Measurements from ENCODE around the gene PRLR. TPM values are rescaled to one million over a fixed set of nuclear protein-coding genes. Genes with fewer than 3 reads are reported as not detected.

The PRLR gene
- total and polyA plus RNA-seq, 11 donors, result 0.08 to 2.2 (median 0.57) TPM

DNA sequence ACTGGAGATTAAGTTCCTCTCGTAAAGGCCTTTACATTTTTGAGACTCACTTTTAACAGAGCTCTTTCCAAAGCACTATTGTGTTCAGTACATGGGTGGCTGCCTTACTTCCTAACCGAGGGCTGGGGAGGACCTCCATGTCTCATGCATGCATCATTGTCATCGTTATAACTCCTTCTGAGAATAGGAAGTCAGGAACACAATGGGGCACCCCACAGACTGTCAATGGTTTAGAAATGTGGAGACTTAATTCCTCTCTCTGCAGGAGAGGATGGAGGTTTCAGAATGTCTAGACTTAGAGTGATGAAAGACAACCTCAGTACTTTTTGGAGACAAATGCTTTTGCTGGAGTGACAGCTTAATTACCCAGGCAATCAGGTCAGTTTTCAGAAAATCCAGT, 83.9 kb downstream of the PRLR start:
- 63 to 66% (median 64%) methylated on average over 3 of the region's 3 CpGs for WGBS, 4 donors
- DNase-seq (no peak), ATAC-seq (no peak)
- intact Hi-C loops (cut with DNase I), result no loop called here
- TF ChIP-seq, protein P1, sequence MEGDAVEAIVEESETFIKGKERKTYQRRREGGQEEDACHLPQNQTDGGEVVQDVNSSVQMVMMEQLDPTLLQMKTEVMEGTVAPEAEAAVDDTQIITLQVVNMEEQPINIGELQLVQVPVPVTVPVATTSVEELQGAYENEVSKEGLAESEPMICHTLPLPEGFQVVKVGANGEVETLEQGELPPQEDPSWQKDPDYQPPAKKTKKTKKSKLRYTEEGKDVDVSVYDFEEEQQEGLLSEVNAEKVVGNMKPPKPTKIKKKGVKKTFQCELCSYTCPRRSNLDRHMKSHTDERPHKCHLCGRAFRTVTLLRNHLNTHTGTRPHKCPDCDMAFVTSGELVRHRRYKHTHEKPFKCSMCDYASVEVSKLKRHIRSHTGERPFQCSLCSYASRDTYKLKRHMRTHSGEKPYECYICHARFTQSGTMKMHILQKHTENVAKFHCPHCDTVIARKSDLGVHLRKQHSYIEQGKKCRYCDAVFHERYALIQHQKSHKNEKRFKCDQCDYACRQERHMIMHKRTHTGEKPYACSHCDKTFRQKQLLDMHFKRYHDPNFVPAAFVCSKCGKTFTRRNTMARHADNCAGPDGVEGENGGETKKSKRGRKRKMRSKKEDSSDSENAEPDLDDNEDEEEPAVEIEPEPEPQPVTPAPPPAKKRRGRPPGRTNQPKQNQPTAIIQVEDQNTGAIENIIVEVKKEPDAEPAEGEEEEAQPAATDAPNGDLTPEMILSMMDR (IDR thresholded peaks at IDR 0.05), result no peak
- TF ChIP-seq POLR2A (IDR thresholded peaks at IDR 0.05), result no peak
- no peak overlapping the region for H3K27ac ChIP-seq
- no peak overlapping the region for H3K4me3 ChIP-seq
- no peaks in the 10 kb centered on the region for H3K9me3 ChIP-seq
- H3K27me3 ChIP-seq, result no peaks in the 10 kb centered on the region
- no peaks in the 10 kb centered on the region for H3K4me1 ChIP-seq
- no peaks in the 10 kb centered on the region for H3K36me3 ChIP-seq

DNA sequence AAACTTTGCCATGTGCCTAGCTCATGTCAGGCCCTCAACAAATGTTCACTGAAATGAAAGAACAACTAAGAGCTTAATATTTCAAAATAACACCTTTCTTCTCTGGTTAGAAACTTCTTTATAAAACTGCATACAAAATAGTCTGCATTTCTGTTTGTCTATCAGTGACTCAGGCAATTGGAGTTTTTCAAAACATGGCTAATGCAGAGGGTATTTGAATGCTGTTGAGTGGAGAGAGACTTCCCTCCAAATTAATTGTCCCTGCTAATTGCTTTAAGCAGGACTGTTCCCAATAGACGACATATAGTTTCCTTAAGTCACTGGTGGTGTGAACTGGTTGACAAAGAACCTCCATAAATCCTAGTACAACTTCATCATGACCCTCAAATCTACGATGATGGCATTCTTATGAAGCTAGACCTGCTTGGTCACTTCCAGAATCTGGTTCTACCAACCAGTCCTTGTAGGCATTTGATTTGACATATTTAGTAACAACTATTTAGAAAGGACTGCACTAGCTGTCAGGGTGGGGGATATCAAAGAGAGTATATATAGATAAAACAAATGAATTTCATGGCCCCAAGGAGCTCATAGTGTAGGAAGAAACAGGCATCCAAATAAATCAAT, 84.5 kb downstream of the PRLR start:
- DNase-seq (no peak), ATAC-seq (no peak)
- TF ChIP-seq, protein P1 (IDR thresholded peaks at IDR 0.05), result no peak
- TF ChIP-seq POLR2A (IDR thresholded peaks at IDR 0.05), result no peak
- intact Hi-C loops (cut with DNase I), result no loop called here
- Histone ChIP-seq H3K4me3 (no peak overlapping the region), H3K4me1 (no peaks in the 10 kb centered on the region), H3K36me3 (no peaks in the 10 kb centered on the region), H3K27me3 (no peaks in the 10 kb centered on the region), H3K27ac (no peak overlapping the region), H3K9me3 (no peaks in the 10 kb centered on the region)
- 80 to 88% (median 82%) methylated on average over 2 of the region's 2 CpGs for WGBS, 4 donors

- ATAC-seq, result no peak
- intact Hi-C loops (cut with DNase I), result no loop called here
- Histone ChIP-seq H3K27me3 (no peaks in the 10 kb centered on the region), H3K4me1 (no peaks in the 10 kb centered on the region), H3K9me3 (no peaks in the 10 kb centered on the region), H3K36me3 (no peaks in the 10 kb centered on the region), H3K27ac (no peak overlapping the region), H3K4me3 (no peak overlapping the region)
- DNase-seq, result no peak
- no peak for TF ChIP-seq POLR2A (IDR thresholded peaks at IDR 0.05)
- TF ChIP-seq, protein P1 (IDR thresholded peaks at IDR 0.05), result no peak
- WGBS, 4 donors, result 76 to 81% (median 79%) methylated on average over 5 of the region's 5 CpGs
These were observed 85.3 kb downstream of the PRLR start for GRCh38 chr5:35145012-35145411.

DNA sequence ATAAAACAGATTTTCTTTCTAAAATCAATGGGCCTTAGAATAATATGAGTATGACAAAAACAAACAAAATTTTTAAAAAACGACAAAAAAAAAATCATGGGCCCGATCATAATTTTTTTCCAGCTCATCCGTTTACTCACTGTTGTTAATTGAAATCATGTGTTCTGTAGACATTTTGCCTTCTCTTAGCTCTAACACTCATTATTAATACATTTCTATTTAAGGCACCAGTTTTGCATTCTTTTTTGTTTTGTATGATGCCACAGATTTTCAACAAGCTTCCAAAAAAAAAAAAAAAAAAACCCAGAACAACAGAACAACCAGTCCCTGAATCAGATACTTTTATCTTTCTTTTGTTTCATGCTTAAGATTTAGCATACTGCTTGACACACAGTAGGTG, 86.4 kb downstream of the PRLR start:
- no peak for DNase-seq

More for the DNA sequence above, 86.4 kb downstream of the PRLR start:
- H3K9me3 ChIP-seq, result no peaks in the 10 kb centered on the region
- no peak overlapping the region for H3K4me3 ChIP-seq
- H3K36me3 ChIP-seq, result no peaks in the 10 kb centered on the region
- H3K27ac ChIP-seq, result no peak overlapping the region
- TF ChIP-seq, protein P1 (IDR thresholded peaks at IDR 0.05), result no peak
- no peak for TF ChIP-seq POLR2A (IDR thresholded peaks at IDR 0.05)
- WGBS, 4 donors, result 86 to 94% (median 90%) methylated on average over 3 of the region's 3 CpGs
- no peaks in the 10 kb centered on the region for H3K27me3 ChIP-seq
- intact Hi-C loops (cut with DNase I), result no loop called here
- ATAC-seq, result no peak
- H3K4me1 ChIP-seq, result no peaks in the 10 kb centered on the region

Data from heart left ventricle (tissue), 16 donors.